HepG2 (cell line): ENCODE results near the gene NFATC3. TPM values are rescaled to one million over a fixed set of nuclear protein-coding genes. Genes with fewer than 3 reads are reported as not detected.
A peak's percentile ranks its signal among the peaks of the same experiment; 100 is the strongest.

Source experiments
- ATAC-seq: fragments of 200-7000 bp; cut with Tn5 transposase; 3 replicates; pipeline ENCODE4 v1.9.1; 2020; ENCODE audit warnings: mild to moderate bottlenecking, moderate library complexity
- BruUV-seq: library from RNA; stranded (reverse); fragments of 400-500 nt; replicated peaks from 2 replicates; lab custom pipeline; 2021; lab: Mats Ljungman, UMichigan
- CTCF ChIA-PET: fragments of 300-600 bp; formaldehyde crosslinking; extraction: SDS; loops from one replicate; lab custom pipeline; 2021; ENCODE audit warnings: low total read pairs, inconsistent platforms, low intra/inter-chr PET ratio; lab: Yijun Ruan, JAX
- POLR2A ChIA-PET: fragments of 350-600 bp; sonication (Branson Sonifier 250); formaldehyde crosslinking; loops from one replicate; lab custom pipeline; 2020; ENCODE audit warnings: antibody characterized with exemption, inconsistent platforms; lab: Yijun Ruan, JAX
- DNase-seq: peaks from one replicate; pipeline ENCODE4 v3.0.0-alpha.2; 2015; ENCODE audit warnings: low spot score
- FAIRE-seq: peaks from 3 replicates; lab custom pipeline; 2011; peaks lifted over from hg19 to GRCh38; lab: Jason Lieb, UNC
- H2AFZ ChIP-seq: one replicate; pipeline ENCODE4 v1.6.1; 2011; ENCODE audit warnings: low read length, inconsistent platforms
- H3K27ac ChIP-seq: fragments of 300-600 bp; 3 replicates; pipeline ENCODE4 v1.8.0; 2011; ENCODE audit warnings: mixed run types, mild to moderate bottlenecking, mixed read lengths, low read length, inconsistent platforms; ENCODE audit not compliant: insufficient read depth; ENCODE audit errors: extremely low read length
- H3K27me3 ChIP-seq, 2 experiments: fragments of 200-600 bp in 1 of 2; 2 replicates in 1 of 2; 3 replicates in 1 of 2; pipeline versions ENCODE4 v1.6.0 to v1.8.0; 2011; ENCODE audit warnings: low read length in 2 of 2, mild to moderate bottlenecking in 2 of 2, moderate library complexity in 2 of 2, inconsistent platforms in 1 of 2; ENCODE audit not compliant: insufficient read depth in 2 of 2, control insufficient read depth in 1 of 2
- H3K36me3 ChIP-seq, 2 experiments: fragments of 200-600 bp in 1 of 2; replicated peaks in 1 of 2; 2 replicates in 1 of 2; 3 replicates in 1 of 2; pipeline versions ENCODE4 v1.5.1 to v1.8.0; 2011; ENCODE audit warnings: low read length in 2 of 2, inconsistent platforms in 1 of 2; ENCODE audit not compliant: insufficient read depth in 2 of 2, control insufficient read depth in 1 of 2
- H3K4me1 ChIP-seq: 2 replicates; pipeline ENCODE4 v1.5.1; 2012; ENCODE audit warnings: low read length, inconsistent platforms; ENCODE audit not compliant: insufficient read depth
- H3K4me2 ChIP-seq: 2 replicates; pipeline ENCODE4 v1.6.0; 2011; ENCODE audit warnings: low read depth, low read length, inconsistent platforms
- H3K4me3 ChIP-seq, 3 experiments: fragments of 200-600 bp in 1 of 3; sonication (generic), shearing (Covaris generic) in 1 of 3; replicated peaks in 1 of 3; 2 replicates each; pipeline ENCODE4 v1.5.1; 2011 to 2016; ENCODE audit warnings: low read length in 3 of 3, inconsistent platforms in 2 of 3, low read depth in 2 of 3, mild to moderate bottlenecking in 2 of 3, control low read depth in 1 of 3, mixed read lengths in 1 of 3; ENCODE audit not compliant: insufficient read depth in 1 of 3
- H3K79me2 ChIP-seq: one replicate; pipeline ENCODE4 v1.6.1; 2011; ENCODE audit warnings: low read length, inconsistent platforms; ENCODE audit not compliant: insufficient read depth
- H3K9ac ChIP-seq: 2 replicates; pipeline ENCODE4 v1.6.0; 2011; ENCODE audit warnings: mild to moderate bottlenecking, low read depth, low read length, inconsistent platforms; ENCODE audit not compliant: insufficient read depth
- H3K9me3 ChIP-seq: 2 replicates; pipeline ENCODE4 v1.5.1; 2012; ENCODE audit warnings: mild to moderate bottlenecking, low read length
- H4K20me1 ChIP-seq: 2 replicates; pipeline ENCODE4 v1.6.0; 2011; ENCODE audit warnings: inconsistent platforms, mild to moderate bottlenecking, low read length, moderate library complexity; ENCODE audit not compliant: insufficient read depth
- ARID5B ChIP-seq: IDR thresholded peaks from 2 replicates; pipeline ENCODE4 v1.4.0; 2020; ENCODE audit warnings: mild to moderate bottlenecking, missing genetic modification reagents
- HMG20B ChIP-seq: conservative IDR thresholded peaks from 2 replicates; pipeline ENCODE4 v1.6.1; 2016; ENCODE audit warnings: missing genetic modification reagents, missing compliant biosample characterization
- NFE2L2 ChIP-seq: fragments of 150-350 bp; IDR thresholded peaks from 2 replicates; pipeline ENCODE4 v1.6.1; 2014; ENCODE audit warnings: low read length
- RFXAP ChIP-seq: sonication (generic); formaldehyde crosslinking; IDR thresholded peaks from 2 replicates; pipeline ENCODE4 v1.4.0; 2020; ENCODE audit warnings: missing genetic modification reagents, borderline replicate concordance
- SP5 ChIP-seq: IDR thresholded peaks from 2 replicates; pipeline ENCODE4 v1.6.1; 2016; ENCODE audit warnings: low read depth, borderline replicate concordance
- TFDP1 ChIP-seq: IDR thresholded peaks from 2 replicates; pipeline ENCODE4 v1.6.1; 2016; ENCODE audit warnings: missing compliant biosample characterization, missing genetic modification reagents, borderline replicate concordance
- ZEB1 ChIP-seq: IDR thresholded peaks from 2 replicates; pipeline ENCODE4 v1.6.1; 2012; ENCODE audit warnings: mild to moderate bottlenecking, low read depth, inconsistent platforms; ENCODE audit not compliant: insufficient replicate concordance
- ZFP36 ChIP-seq: fragments of 150-350 bp; IDR thresholded peaks from 2 replicates; pipeline ENCODE4 v1.6.1; 2018; ENCODE audit warnings: borderline replicate concordance, low read length, low read depth; ENCODE audit not compliant: partially characterized antibody
- ZNF274 ChIP-seq: sonication (generic); formaldehyde crosslinking; IDR thresholded peaks from 2 replicates; pipeline ENCODE4 v1.5.1; 2020; ENCODE audit warnings: mild to moderate bottlenecking, missing genetic modification reagents
- ZNF460 ChIP-seq: sonication (generic); formaldehyde crosslinking; IDR thresholded peaks from 2 replicates; pipeline ENCODE4 v1.5.1; 2020; ENCODE audit warnings: missing genetic modification reagents, mild to moderate bottlenecking, borderline replicate concordance
- ZNF530 ChIP-seq: sonication (generic); formaldehyde crosslinking; IDR thresholded peaks from 2 replicates; pipeline ENCODE4 v1.5.0; 2020; ENCODE audit warnings: low read depth, mild to moderate bottlenecking, missing genetic modification reagents
- ZNF672 ChIP-seq: sonication (generic); formaldehyde crosslinking; IDR thresholded peaks from 2 replicates; pipeline ENCODE4 v1.8.1; 2022; ENCODE audit warnings: missing genetic modification reagents
- ZNF777 ChIP-seq: sonication (generic); formaldehyde crosslinking; IDR thresholded peaks from 2 replicates; pipeline ENCODE4 v1.4.0; 2020; ENCODE audit warnings: missing genetic modification reagents
- WGBS: methylation state at CpG from one replicate; pipeline ENCODE4 v1.1.6; 2017; ENCODE audit warnings: low lambda C conversion rate; 5-methylcytosine and 5-hydroxymethylcytosine counted together
- in situ Hi-C: cut with HindIII; loops from 2 replicates; pipeline ENCODE4 v1.10.0; 2017; ENCODE audit warnings: low pct_unique_long_range_greater_than_20kb; ENCODE audit not compliant: extremely low pct_ligation_motif_present
- intact Hi-C: fragments of 100-400 bp; cut with micrococcal nuclease; formaldehyde crosslinking; loops from one replicate; pipeline ENCODE4 v1.10.0; 2022; ENCODE audit not compliant: unreplicated experiment
- polyA plus RNA-seq, 8 experiments: library from polyadenylated mRNA; depleted of rRNA in 3 of 8; stranded (reverse) in 7 of 8; unstranded in 1 of 8; fragments of >200 nt; fragmentation: Illumina TruSeq in 4 of 8; extraction: Trizol in 4 of 8; gene quantifications; 2 replicates each; pipeline versions ENCODE4 v1.2.1 to v1.2.3, GENCODE V29; 2011 to 2016; ENCODE audit warnings: low read depth in 4 of 8, missing spikeins in 1 of 8, mixed read lengths in 1 of 8; ENCODE audit not compliant: insufficient read depth in 1 of 8
- total RNA-seq, 5 experiments: library from RNA; depleted of rRNA; stranded (reverse); fragments of >200 nt; fragmentation: Illumina TruSeq; extraction: Trizol; gene quantifications; 2 replicates each; pipeline ENCODE4 v1.2.3, GENCODE V29; 2016; ENCODE audit warnings: low read depth in 1 of 5

NFATC3 gene
- total and polyA plus RNA-seq, 2 of the 13 experiments (the other 11 are each of a cell fraction or from before 2014, with no cell fraction given): 52.6 to 62.7 TPM

DNA sequence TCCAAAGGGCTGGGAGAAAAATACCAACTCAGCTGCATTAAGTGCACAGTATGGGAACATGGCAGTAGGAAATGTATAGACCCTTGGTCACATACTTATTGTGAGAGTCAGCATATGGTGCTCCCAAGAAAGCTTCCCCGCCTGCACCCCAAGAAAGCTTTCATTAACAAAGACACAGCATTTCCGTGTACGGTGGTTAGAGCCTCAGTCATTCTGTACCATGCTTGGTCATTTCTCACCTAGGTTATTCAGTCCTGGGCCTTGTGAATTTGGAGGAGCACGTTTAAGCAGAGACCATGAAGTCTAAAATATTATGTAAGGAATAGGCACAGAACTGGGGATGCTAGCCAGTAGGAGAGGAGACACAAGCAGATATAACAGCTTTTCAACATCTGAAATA, 94.7 kb downstream of the NFATC3 start:
- Histone ChIP-seq H2AFZ (no peak overlapping the region), H3K4me2 (no peak overlapping the region), H3K4me1 (no peaks in the 10 kb centered on the region), H3K79me2 (no peaks in the 10 kb centered on the region), H3K4me3 (no peak overlapping the region), H3K9me3 (no peaks in the 10 kb centered on the region), H3K27me3 (no peaks in the 10 kb centered on the region), H3K9ac (no peak overlapping the region), H3K27ac (no peak overlapping the region), H3K36me3 (peaks cover 22 to 72% of the 10 kb centered on the region in 2 experiments), H4K20me1 (no peaks in the 10 kb centered on the region)
- FAIRE-seq (no peak), ATAC-seq (peak; percentile 22; the same call in 2 of the 3 replicates), DNase-seq (no peak)
- in situ Hi-C loops: no loop called here
- WGBS: 98% methylated on average over 4 of the region's 4 CpGs
- no TSS peak for BruUV-seq
- TF ChIP-seq ZNF777 (CRISPR knock-in tag): no peak
- no peak for TF ChIP-seq ARID5B
- no peak for TF ChIP-seq ZNF530 (CRISPR knock-in tag)
- intact Hi-C loops: no loop called here
- ChIA-PET CTCF (no interaction called here), POLR2A (no interaction called here)

GRCh38 chr16:68183046-68183445, 97.9 kb downstream of the NFATC3 start:
- ATAC-seq (no peak), FAIRE-seq (no peak), DNase-seq (no peak)
- Histone ChIP-seq H3K36me3 (peaks cover 34 to 78% of the 10 kb centered on the region in 2 experiments), H3K9ac (no peak overlapping the region), H3K9me3 (no peaks in the 10 kb centered on the region), H2AFZ (no peak overlapping the region), H4K20me1 (no peaks in the 10 kb centered on the region), H3K4me2 (no peak overlapping the region), H3K27me3 (no peaks in the 10 kb centered on the region), H3K79me2 (no peaks in the 10 kb centered on the region), H3K4me3 (no peak overlapping the region), H3K4me1 (no peaks in the 10 kb centered on the region), H3K27ac (no peak overlapping the region)
- intact Hi-C loops: no loop called here
- whole genome bisulfite sequencing: 96% methylated on average over 3 of the region's 3 CpGs
- no TSS peak for BruUV-seq
- in situ Hi-C loops: no loop called here
- ChIA-PET POLR2A (no interaction called here), CTCF (no interaction called here)
- TF ChIP-seq ZEB1: no peak
- no peak for TF ChIP-seq HMG20B (CRISPR knock-in tag)
- TF ChIP-seq ZNF460: no peak
- no peak for TF ChIP-seq ZNF274
- TF ChIP-seq RFXAP (CRISPR knock-in tag): no peak
- no peak for TF ChIP-seq SP5 (CRISPR knock-in tag)
- TF ChIP-seq NFE2L2: no peak
- no peak for TF ChIP-seq ZNF672 (CRISPR knock-in tag)
- TF ChIP-seq TFDP1: no peak
- no peak for TF ChIP-seq ZFP36
